ENCODE data around the gene LSAMP. TPM values are rescaled to one million over a fixed set of nuclear protein-coding genes. Genes with fewer than 3 reads are reported as not detected.

LSAMP gene
- polyA plus RNA-seq, 3 donors: not detected

DNA sequence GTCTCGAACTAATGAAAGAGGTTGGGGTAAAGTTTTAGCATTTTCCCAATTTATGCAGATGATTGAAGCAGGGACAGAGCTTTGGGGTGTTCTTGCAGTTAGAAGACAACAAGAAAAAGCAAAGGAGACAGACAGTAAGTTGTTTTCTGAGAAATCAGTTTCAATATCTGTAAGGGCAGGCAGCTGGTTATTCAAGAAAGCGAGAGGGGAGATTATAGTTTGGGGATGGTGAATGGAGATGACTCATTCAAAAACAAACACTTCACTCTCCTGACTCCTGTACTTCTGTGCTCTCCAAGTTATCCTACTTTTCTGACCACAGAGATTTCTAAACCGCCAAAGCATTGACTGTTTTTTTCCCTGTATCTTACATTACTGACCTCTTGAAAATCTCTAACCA, 469.9 kb downstream of the LSAMP start:
- no peak overlapping the region for H3K27ac ChIP-seq (ENCODE audit: low read depth in 1 of 2, low read length in 2 of 2)
- H4K20me1 ChIP-seq (ENCODE audit: insufficient read depth, low read length): no peaks in the 10 kb centered on the region
- H3K4me3 ChIP-seq (replicated peaks in 1 of 3; ENCODE audit: low read depth in 2 of 3, low read length in 3 of 3): no peak overlapping the region
- intact Hi-C loops (cut with micrococcal nuclease): no loop called here
- no peaks in the 10 kb centered on the region for H3K79me2 ChIP-seq (ENCODE audit: insufficient read depth, low read length)
- no peak for DNase-seq
- Mint-ChIP-seq H3K4me1 (no peaks in the 10 kb centered on the region), H3K27me3 (ENCODE audit: low read depth in 3 of 3) (peaks cover 1 to 5% (median 3%) of the 10 kb centered on the region in 3 donors), H3K36me3 (no peaks in the 10 kb centered on the region), H3K27ac (no peak overlapping the region), H3K4me3 (no peak overlapping the region), H3K9me3 (peaks cover 0 to 5% (median 1%) of the 10 kb centered on the region in 7 donors)
- no peaks in the 10 kb centered on the region for H3K9me3 ChIP-seq (replicated peaks in 1 of 2; ENCODE audit: control insufficient read depth in 1 of 2, insufficient read depth in 1 of 2, low read length in 2 of 2)
- no peaks in the 10 kb centered on the region for H3K4me1 ChIP-seq (ENCODE audit: control insufficient read depth in 1 of 2, insufficient read depth in 2 of 2, low read length in 2 of 2)
- H3K27me3 ChIP-seq (ENCODE audit: control insufficient read depth in 2 of 2, insufficient read depth in 2 of 2, low read length in 2 of 2): no peaks in the 10 kb centered on the region
- TF ChIP-seq, protein P1, sequence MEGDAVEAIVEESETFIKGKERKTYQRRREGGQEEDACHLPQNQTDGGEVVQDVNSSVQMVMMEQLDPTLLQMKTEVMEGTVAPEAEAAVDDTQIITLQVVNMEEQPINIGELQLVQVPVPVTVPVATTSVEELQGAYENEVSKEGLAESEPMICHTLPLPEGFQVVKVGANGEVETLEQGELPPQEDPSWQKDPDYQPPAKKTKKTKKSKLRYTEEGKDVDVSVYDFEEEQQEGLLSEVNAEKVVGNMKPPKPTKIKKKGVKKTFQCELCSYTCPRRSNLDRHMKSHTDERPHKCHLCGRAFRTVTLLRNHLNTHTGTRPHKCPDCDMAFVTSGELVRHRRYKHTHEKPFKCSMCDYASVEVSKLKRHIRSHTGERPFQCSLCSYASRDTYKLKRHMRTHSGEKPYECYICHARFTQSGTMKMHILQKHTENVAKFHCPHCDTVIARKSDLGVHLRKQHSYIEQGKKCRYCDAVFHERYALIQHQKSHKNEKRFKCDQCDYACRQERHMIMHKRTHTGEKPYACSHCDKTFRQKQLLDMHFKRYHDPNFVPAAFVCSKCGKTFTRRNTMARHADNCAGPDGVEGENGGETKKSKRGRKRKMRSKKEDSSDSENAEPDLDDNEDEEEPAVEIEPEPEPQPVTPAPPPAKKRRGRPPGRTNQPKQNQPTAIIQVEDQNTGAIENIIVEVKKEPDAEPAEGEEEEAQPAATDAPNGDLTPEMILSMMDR (IDR thresholded peaks at IDR 0.05): no peak
- H3K4me2 ChIP-seq (replicated peaks; ENCODE audit: extremely low read depth, low read length, poor library complexity, severe bottlenecking): no peak overlapping the region
- no peaks in the 10 kb centered on the region for H3K36me3 ChIP-seq (replicated peaks in 1 of 2; ENCODE audit: control insufficient read depth in 1 of 2, insufficient read depth in 2 of 2, low read length in 2 of 2)
- H2AFZ ChIP-seq (ENCODE audit: insufficient read depth, low read depth, low read length, poor library complexity, severe bottlenecking): no peak overlapping the region
- H3K9ac ChIP-seq (ENCODE audit: insufficient read depth, low read length, poor library complexity, severe bottlenecking): no peak overlapping the region
- 90% methylated on average over 2 of the region's 3 CpGs for WGBS (ENCODE audit: insufficient coverage)

DNA sequence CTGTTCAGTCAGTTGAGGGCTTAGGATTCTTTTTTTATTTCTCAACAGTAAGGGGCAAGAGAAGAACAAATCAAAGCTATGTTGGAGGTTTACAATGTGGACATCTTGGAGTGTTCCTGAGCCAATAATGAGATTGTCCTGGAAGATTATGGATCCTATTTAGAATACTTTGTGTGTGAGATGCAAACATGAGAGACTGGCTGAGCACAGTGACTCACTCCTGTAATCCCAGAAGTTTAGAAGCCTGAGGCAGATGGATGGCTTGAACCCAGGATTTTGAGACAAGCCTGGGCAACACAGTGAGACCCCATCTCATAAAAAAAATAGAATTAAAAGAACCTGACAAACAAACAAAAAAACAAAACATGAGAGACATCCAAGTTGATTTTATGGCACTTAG, 470.3 kb downstream of the LSAMP start:
- H3K27me3 Mint-ChIP-seq (ENCODE audit: low read depth in 3 of 3): peaks cover 1 to 5% (median 3%) of the 10 kb centered on the region in 3 donors
- H3K79me2 ChIP-seq (ENCODE audit: insufficient read depth, low read length): no peaks in the 10 kb centered on the region
- H3K36me3 ChIP-seq (replicated peaks in 1 of 2; ENCODE audit: control insufficient read depth in 1 of 2, insufficient read depth in 2 of 2, low read length in 2 of 2): no peaks in the 10 kb centered on the region
- no peak overlapping the region for H3K4me3 ChIP-seq (replicated peaks in 1 of 3; ENCODE audit: low read depth in 2 of 3, low read length in 3 of 3)
- no peaks in the 10 kb centered on the region for H4K20me1 ChIP-seq (ENCODE audit: insufficient read depth, low read length)
- H3K27ac Mint-ChIP-seq: no peak overlapping the region
- DNase-seq: no peak
- no peak overlapping the region for H2AFZ ChIP-seq (ENCODE audit: insufficient read depth, low read depth, low read length, poor library complexity, severe bottlenecking)
- H3K4me3 Mint-ChIP-seq: no peak overlapping the region
- no peaks in the 10 kb centered on the region for H3K27me3 ChIP-seq (ENCODE audit: control insufficient read depth in 2 of 2, insufficient read depth in 2 of 2, low read length in 2 of 2)
- TF ChIP-seq, protein P1 (IDR thresholded peaks at IDR 0.05): no peak
- no peaks in the 10 kb centered on the region for H3K4me1 Mint-ChIP-seq
- H3K27ac ChIP-seq (ENCODE audit: low read depth in 1 of 2, low read length in 2 of 2): no peak overlapping the region
- H3K4me1 ChIP-seq (ENCODE audit: control insufficient read depth in 1 of 2, insufficient read depth in 2 of 2, low read length in 2 of 2): no peaks in the 10 kb centered on the region
- H3K9me3 ChIP-seq (replicated peaks in 1 of 2; ENCODE audit: control insufficient read depth in 1 of 2, insufficient read depth in 1 of 2, low read length in 2 of 2): no peaks in the 10 kb centered on the region
- intact Hi-C loops (cut with micrococcal nuclease): no loop called here
- peaks cover 0 to 5% (median 1%) of the 10 kb centered on the region in 7 donors for H3K9me3 Mint-ChIP-seq
- H3K36me3 Mint-ChIP-seq: no peaks in the 10 kb centered on the region
- H3K9ac ChIP-seq (ENCODE audit: insufficient read depth, low read length, poor library complexity, severe bottlenecking): no peak overlapping the region
- H3K4me2 ChIP-seq (replicated peaks; ENCODE audit: extremely low read depth, low read length, poor library complexity, severe bottlenecking): no peak overlapping the region
